Kidney (tissue), 14 donors: ENCODE measurements around the gene KLHL2. TPM values are rescaled to one million over a fixed set of nuclear protein-coding genes. Genes with fewer than 3 reads are reported as not detected.
"Not testable (repeated sequence)": the region's sequence is repeated elsewhere in the genome, so short reads cannot be mapped to it uniquely, and the experiment has no call there.

ENCODE experiments used
- DNase-seq, 5 donors: peaks; one replicate each; pipeline ENCODE4 v3.0.0-alpha.2; 2013 to 2020
- FAIRE-seq: peaks from 2 replicates; lab custom pipeline; 2012; peaks lifted over from hg19 to GRCh38; lab: Jason Lieb, UNC
- H3K27ac ChIP-seq, 2 donors: one replicate each; pipeline ENCODE4 v1.7.0; 2013; ENCODE audit warnings: low read depth in 2 of 2, low read length in 2 of 2, inconsistent platforms in 1 of 2
- H3K27me3 ChIP-seq: one replicate; pipeline ENCODE4 v1.7.1; 2013; ENCODE audit warnings: low read length, inconsistent platforms; ENCODE audit not compliant: control insufficient read depth, insufficient read depth
- H3K36me3 ChIP-seq, 3 donors: one replicate each; pipeline versions ENCODE4 v1.7.0 to v1.7.1; 2013; ENCODE audit warnings: low read length in 3 of 3, control low read depth in 1 of 3, inconsistent platforms in 1 of 3; ENCODE audit not compliant: insufficient read depth in 3 of 3, control insufficient read depth in 2 of 3
- H3K4me1 ChIP-seq, 3 donors: one replicate each; pipeline versions ENCODE4 v1.7.0 to v1.7.1; 2013; ENCODE audit warnings: low read length in 3 of 3, inconsistent platforms in 1 of 3, low read depth in 1 of 3; ENCODE audit not compliant: control insufficient read depth in 2 of 3, insufficient read depth in 2 of 3
- H3K4me3 ChIP-seq, 3 donors: one replicate each; pipeline versions ENCODE4 v1.7.0 to v1.8.1; 2013; ENCODE audit warnings: low read length in 3 of 3, control low read depth in 1 of 3, inconsistent platforms in 1 of 3
- H3K9ac ChIP-seq, 3 donors: one replicate each; pipeline versions ENCODE4 v1.7.0 to v1.7.1; 2013; ENCODE audit warnings: low read length in 3 of 3, control low read depth in 1 of 3, inconsistent platforms in 1 of 3
- H3K9me3 ChIP-seq, 3 donors: one replicate each; pipeline versions ENCODE4 v1.7.0 to v1.7.1; 2013; ENCODE audit warnings: low read length in 3 of 3, control low read depth in 1 of 3, inconsistent platforms in 1 of 3; ENCODE audit not compliant: control insufficient read depth in 2 of 3, insufficient read depth in 1 of 3
- intact Hi-C: fragments of 100-400 bp; cut with DNase I; formaldehyde crosslinking; loops from one replicate; pipeline ENCODE4 v1.11.1; 2022
- polyA plus RNA-seq: library from polyadenylated mRNA; stranded (reverse); fragments of 350-450 nt; fragmentation: Illumina TruSeq; extraction: RNeasy Lipid Tissue Mini Kit (QIAGEN cat#74804); gene quantifications from one replicate; pipeline ENCODE4 v1.2.3, GENCODE V29; 2014; ENCODE audit warnings: low read depth, low replicate concordance; ENCODE audit not compliant: insufficient read depth
- total RNA-seq: library from RNA; stranded (reverse); fragmentation: NEBNext Ultra II Directional; extraction: Animal tissue kit (Norgen Biotek cat#: 25700); gene quantifications from one replicate; pipeline ENCODE4 v1.2.1, GENCODE V29; 2021
- TF ChIP-seq, protein P1 (sequence below): IDR thresholded peaks from 3 replicates; pipeline ENCODE4 v1.5.1; 2012; ENCODE audit warnings: mild to moderate bottlenecking, moderate library complexity, borderline replicate concordance; ENCODE audit not compliant: insufficient read depth; ENCODE audit errors: extremely low read depth
- donor health status: control.
- donor health status: control.
- donor health status: control.
- donor health status: control.
- donor health status: control.
- donor health status: DM: yes; HTN: yes; CAD: no.
- donor health status: Normal renal cell carcinoma (clear cell type).

The KLHL2 gene
- total and polyA plus RNA-seq, 2 donors from 2014 or later = 11.5 to 44.4 TPM

- H3K27ac ChIP-seq = no peak overlapping the region
- FAIRE-seq (no peak), DNase-seq (no peak)
Measured at GRCh38 chr4:165210566-165210965, 3.2 kb downstream of the KLHL2 start.

GRCh38 chr4:165212647-165213046 is 5.3 kb downstream of the KLHL2 start:
- H3K4me1 ChIP-seq, H3K9me3 ChIP-seq, H3K27ac ChIP-seq, H3K27me3 ChIP-seq, H3K4me3 ChIP-seq, H3K9ac ChIP-seq, FAIRE-seq, H3K36me3 ChIP-seq, intact Hi-C loops: not testable (repeated sequence)
- peak in 1 of 5 donors; percentile 30 for DNase-seq

More at GRCh38 chr4:165210566-165210965, 3.2 kb downstream of the KLHL2 start:
- H3K27me3 ChIP-seq = no peaks in the 10 kb centered on the region
- no peaks in the 10 kb centered on the region for H3K9me3 ChIP-seq
- no peak overlapping the region for H3K9ac ChIP-seq
- intact Hi-C loops = no loop called here
- H3K4me1 ChIP-seq = peaks cover 2 to 8% (median 4%) of the 10 kb centered on the region in 3 donors
- no peaks in the 10 kb centered on the region for H3K36me3 ChIP-seq
- TF ChIP-seq, protein P1, sequence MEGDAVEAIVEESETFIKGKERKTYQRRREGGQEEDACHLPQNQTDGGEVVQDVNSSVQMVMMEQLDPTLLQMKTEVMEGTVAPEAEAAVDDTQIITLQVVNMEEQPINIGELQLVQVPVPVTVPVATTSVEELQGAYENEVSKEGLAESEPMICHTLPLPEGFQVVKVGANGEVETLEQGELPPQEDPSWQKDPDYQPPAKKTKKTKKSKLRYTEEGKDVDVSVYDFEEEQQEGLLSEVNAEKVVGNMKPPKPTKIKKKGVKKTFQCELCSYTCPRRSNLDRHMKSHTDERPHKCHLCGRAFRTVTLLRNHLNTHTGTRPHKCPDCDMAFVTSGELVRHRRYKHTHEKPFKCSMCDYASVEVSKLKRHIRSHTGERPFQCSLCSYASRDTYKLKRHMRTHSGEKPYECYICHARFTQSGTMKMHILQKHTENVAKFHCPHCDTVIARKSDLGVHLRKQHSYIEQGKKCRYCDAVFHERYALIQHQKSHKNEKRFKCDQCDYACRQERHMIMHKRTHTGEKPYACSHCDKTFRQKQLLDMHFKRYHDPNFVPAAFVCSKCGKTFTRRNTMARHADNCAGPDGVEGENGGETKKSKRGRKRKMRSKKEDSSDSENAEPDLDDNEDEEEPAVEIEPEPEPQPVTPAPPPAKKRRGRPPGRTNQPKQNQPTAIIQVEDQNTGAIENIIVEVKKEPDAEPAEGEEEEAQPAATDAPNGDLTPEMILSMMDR = no peak
- no peak overlapping the region for H3K4me3 ChIP-seq

DNA sequence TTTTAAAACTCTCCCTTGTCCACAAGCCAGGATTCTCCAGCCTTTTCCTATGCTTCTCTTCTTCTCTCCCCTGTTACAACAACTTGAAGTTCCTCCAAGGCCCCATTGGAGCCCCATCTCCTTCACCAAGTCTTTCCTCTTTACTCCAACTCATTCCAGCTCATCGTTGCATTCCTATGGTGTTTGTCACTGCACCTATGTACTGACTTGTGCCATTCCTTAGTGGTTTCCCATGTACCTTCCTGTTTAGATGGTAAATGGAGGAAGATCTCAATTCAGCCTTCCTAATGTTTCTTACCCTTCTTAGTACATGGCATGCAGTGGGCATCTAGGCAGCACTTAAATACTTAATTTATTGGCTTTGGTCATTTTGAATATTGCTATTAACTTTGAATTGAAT is 6.0 kb downstream of the KLHL2 start:
- H3K4me3 ChIP-seq, H3K4me1 ChIP-seq, H3K9ac ChIP-seq, H3K27ac ChIP-seq, H3K36me3 ChIP-seq, H3K9me3 ChIP-seq, FAIRE-seq, H3K27me3 ChIP-seq, DNase-seq, intact Hi-C loops: not testable (repeated sequence)

- H3K4me1 ChIP-seq, H3K9ac ChIP-seq, FAIRE-seq, DNase-seq, H3K27ac ChIP-seq, H3K9me3 ChIP-seq, H3K4me3 ChIP-seq, H3K27me3 ChIP-seq, H3K36me3 ChIP-seq, intact Hi-C loops: not testable (repeated sequence)
Measured at GRCh38 chr4:165213991-165214709, 6.8 kb downstream of the KLHL2 start.

DNA sequence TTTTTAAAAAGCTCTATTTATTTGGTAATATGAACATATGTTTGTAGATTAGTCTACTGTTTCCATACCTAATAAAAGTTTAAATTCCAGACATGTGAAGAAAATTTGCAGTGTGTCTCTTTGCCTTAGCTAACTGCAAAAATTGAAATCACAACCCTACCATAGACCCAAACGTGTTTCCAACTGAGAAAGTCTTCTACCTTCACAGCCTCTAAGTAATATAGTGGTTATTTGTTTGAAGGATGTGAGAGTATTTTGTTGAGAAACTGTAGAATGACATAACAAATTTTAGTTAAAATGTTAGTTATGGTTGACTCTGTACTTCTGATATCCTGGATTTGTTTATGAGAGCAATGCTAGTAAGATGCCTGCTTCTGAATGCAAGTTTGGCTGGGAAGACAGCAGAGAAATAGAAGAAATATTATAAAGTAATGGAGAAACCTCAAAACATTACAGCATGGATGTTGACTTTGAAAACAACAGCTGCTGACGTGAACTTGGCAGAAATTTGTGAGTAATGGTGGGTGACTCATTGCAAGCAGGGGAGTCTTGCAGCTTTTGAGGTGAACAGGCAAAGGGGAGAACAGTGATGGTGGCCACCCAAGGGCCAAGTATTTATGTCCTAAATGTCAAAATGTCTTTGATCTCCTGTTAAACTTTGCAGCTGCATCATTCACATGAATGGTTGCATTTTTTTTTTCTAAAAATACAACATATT is 7.8 kb downstream of the KLHL2 start:
- intact Hi-C loops, H3K27ac ChIP-seq, FAIRE-seq: not testable (repeated sequence)

GRCh38 chr4:165215761-165216487 is 8.6 kb downstream of the KLHL2 start:
- H3K36me3 ChIP-seq, intact Hi-C loops, H3K27me3 ChIP-seq, H3K9ac ChIP-seq, H3K4me1 ChIP-seq, DNase-seq, H3K27ac ChIP-seq, H3K4me3 ChIP-seq, FAIRE-seq, H3K9me3 ChIP-seq: not testable (repeated sequence)

More for the DNA sequence above, 7.8 kb downstream of the KLHL2 start:
- not testable (repeated sequence) for H3K4me3 ChIP-seq, H3K27me3 ChIP-seq, H3K9me3 ChIP-seq, H3K4me1 ChIP-seq, H3K9ac ChIP-seq, H3K36me3 ChIP-seq
- peak in 1 of 5 donors; percentile 29 for DNase-seq
